Neutrophil (primary cell): ENCODE data around the gene CDIP1.

Source experiments
- H3K27ac ChIP-seq: fragments of 200-600 bp; sonication (generic); 2 replicates; pipeline ENCODE4 v1.5.1; 2016; ENCODE audit warnings: mild to moderate bottlenecking, moderate library complexity
- H3K27me3 ChIP-seq: fragments of 200-600 bp; sonication (generic); 2 replicates; pipeline ENCODE4 v1.6.0; 2016; ENCODE audit warnings: mild to moderate bottlenecking
- H3K36me3 ChIP-seq: fragments of 200-600 bp; sonication (generic); 2 replicates; pipeline ENCODE4 v1.5.1; 2017
- H3K4me1 ChIP-seq, 2 experiments: fragments of 200-600 bp in 1 of 2; sonication (generic) in 1 of 2; 1 replicate in 1 of 2; 2 replicates in 1 of 2; pipeline versions ENCODE4 v1.5.1 to v1.6.1; 2013 to 2016; ENCODE audit warnings: low read depth in 1 of 2, low read length in 1 of 2, mild to moderate bottlenecking in 1 of 2, moderate library complexity in 1 of 2; ENCODE audit not compliant: control insufficient read depth in 1 of 2, insufficient read depth in 1 of 2
- H3K4me3 ChIP-seq, 2 experiments: fragments of 200-600 bp in 1 of 2; sonication (generic) in 1 of 2; 1 replicate in 1 of 2; 2 replicates in 1 of 2; pipeline ENCODE4 v1.5.1; 2013 to 2016; ENCODE audit warnings: low read depth in 1 of 2, low read length in 1 of 2, mild to moderate bottlenecking in 1 of 2, moderate library complexity in 1 of 2
- H3K9me3 ChIP-seq: fragments of 200-600 bp; sonication (generic); 2 replicates; pipeline ENCODE4 v1.5.1; 2016
- TF ChIP-seq, protein P1 (sequence below): fragments of 200-600 bp; sonication (generic); IDR thresholded peaks from 2 replicates; pipeline ENCODE4 v1.5.1; 2016; ENCODE audit warnings: antibody characterized with exemption

The CDIP1 gene

DNA sequence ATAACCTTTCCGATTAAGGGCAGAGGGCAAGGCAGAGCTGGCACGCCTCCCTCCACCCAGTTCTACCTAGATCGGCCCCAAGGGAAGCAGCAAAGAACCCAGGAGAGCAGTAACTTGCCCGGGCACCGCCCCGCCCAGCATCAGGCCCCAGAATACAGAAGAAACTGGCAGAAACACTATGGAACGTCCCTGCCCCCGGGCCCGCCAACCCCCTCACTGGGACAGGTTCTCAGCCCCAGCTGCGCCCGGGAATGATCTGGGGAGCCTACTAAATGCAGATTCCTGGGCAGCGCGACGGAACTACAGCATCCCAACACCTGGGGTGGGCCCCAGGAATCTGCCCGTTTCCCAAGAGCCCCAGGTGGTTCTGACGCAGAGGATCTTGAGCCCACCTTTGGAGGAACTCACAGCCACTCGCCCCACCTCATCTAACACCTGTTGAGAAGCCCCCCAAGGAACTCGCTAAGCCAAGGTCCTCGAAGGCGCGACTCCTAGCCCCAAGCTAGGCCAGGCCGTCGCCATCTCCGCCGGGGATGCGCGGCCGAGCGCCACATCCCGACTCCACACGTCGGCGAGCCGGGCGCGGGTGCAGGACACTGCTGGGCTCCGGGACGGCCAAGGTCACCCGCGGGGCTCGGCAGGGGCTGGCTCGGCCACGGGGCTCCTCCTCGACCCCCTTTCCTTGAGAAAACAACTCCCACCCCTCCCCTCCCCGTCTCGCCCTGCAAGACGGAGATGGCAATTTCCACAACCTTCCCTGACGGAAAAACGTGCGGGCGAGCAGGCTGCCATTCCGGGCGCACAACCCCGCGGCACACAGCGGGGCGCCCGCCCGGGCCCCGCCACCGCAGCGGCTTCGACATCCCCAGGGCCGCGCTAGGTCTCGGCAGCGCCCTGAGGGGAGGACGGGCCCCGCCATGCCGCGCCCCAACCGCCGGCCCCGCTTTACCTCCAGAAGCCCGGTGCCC is 913 bp downstream of the CDIP1 start:
- no peaks in the 10 kb centered on the region for H3K9me3 ChIP-seq
- H3K36me3 ChIP-seq: no peaks in the 10 kb centered on the region
- H3K27me3 ChIP-seq: peaks cover 48% of the 10 kb centered on the region
- H3K27ac ChIP-seq: peak overlapping the region; percentile 78
- peak overlapping the region; percentile 68 to 81 for H3K4me3 ChIP-seq
- TF ChIP-seq, protein P1, sequence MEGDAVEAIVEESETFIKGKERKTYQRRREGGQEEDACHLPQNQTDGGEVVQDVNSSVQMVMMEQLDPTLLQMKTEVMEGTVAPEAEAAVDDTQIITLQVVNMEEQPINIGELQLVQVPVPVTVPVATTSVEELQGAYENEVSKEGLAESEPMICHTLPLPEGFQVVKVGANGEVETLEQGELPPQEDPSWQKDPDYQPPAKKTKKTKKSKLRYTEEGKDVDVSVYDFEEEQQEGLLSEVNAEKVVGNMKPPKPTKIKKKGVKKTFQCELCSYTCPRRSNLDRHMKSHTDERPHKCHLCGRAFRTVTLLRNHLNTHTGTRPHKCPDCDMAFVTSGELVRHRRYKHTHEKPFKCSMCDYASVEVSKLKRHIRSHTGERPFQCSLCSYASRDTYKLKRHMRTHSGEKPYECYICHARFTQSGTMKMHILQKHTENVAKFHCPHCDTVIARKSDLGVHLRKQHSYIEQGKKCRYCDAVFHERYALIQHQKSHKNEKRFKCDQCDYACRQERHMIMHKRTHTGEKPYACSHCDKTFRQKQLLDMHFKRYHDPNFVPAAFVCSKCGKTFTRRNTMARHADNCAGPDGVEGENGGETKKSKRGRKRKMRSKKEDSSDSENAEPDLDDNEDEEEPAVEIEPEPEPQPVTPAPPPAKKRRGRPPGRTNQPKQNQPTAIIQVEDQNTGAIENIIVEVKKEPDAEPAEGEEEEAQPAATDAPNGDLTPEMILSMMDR: no peak
- H3K4me1 ChIP-seq: peaks cover 6 to 16% of the 10 kb centered on the region in 2 experiments

DNA sequence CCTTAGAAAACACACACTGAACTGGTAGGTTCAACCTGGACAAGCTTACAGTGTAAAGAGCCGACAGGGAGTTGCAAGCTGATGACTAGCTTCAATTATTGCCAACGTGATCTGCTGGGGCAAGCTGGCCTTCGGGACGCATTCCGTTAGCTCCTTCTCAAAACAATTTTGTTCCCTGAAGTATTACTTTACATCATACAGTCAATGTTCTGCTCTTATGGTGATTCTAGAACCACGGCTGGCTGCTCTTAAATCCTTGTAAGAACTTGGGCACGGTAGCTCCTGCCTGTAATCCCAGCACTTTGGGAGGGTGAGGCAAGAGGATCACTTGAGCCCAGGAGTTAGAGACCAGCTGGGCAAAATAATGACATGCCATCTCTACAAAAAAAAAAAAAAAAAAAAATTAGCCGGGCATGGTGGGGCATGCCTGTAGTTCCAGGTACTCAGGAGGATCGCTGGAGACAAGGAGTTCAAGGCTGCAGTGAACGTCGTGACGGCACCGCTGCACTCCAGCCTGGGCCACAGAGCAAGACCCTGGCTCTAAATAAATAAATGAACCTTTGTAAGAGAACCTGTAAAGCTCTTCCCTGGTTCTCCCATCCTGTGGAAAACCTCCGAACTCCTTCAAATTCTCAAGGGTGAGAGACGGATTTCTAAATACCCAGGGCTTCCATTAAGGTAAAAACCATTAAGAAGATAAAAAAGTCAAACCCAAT is 2.0 kb downstream of the CDIP1 start:
- TF ChIP-seq, protein P1: no peak
- H3K9me3 ChIP-seq: no peaks in the 10 kb centered on the region
- H3K36me3 ChIP-seq: no peaks in the 10 kb centered on the region
- no peak overlapping the region for H3K27ac ChIP-seq
- peaks cover 6 to 16% of the 10 kb centered on the region in 2 experiments for H3K4me1 ChIP-seq
- H3K27me3 ChIP-seq: peaks cover 48% of the 10 kb centered on the region
- no peak overlapping the region for H3K4me3 ChIP-seq

DNA sequence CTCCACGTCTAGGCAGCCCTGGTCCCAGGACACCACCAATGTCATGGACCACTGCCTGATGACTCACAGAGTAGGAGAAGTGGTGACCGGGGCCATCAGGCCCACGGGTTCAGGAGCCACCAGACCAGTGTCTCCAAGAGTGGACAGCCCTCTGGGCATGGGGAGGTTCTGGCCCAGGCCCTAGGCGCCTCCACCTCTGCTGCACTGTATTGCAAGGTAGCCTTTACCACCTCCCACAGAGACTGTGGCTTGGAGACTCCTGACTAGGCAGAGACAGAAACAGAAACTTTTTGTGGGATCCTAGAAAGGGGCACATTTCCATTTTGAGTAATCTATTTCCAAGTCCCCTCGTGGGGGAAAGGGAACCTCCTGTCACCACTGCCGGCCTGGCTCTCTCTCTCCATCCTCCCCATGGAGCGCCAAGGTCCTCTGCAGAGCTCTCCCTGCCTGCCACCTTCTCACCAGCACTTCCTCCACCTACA is 2.9 kb downstream of the CDIP1 start:
- H3K36me3 ChIP-seq: no peaks in the 10 kb centered on the region
- no peak overlapping the region for H3K27ac ChIP-seq
- TF ChIP-seq, protein P1: no peak
- H3K27me3 ChIP-seq: peaks cover 48% of the 10 kb centered on the region
- no peaks in the 10 kb centered on the region for H3K9me3 ChIP-seq
- peaks cover 6 to 16% of the 10 kb centered on the region in 2 experiments for H3K4me1 ChIP-seq
- H3K4me3 ChIP-seq: no peak overlapping the region

DNA sequence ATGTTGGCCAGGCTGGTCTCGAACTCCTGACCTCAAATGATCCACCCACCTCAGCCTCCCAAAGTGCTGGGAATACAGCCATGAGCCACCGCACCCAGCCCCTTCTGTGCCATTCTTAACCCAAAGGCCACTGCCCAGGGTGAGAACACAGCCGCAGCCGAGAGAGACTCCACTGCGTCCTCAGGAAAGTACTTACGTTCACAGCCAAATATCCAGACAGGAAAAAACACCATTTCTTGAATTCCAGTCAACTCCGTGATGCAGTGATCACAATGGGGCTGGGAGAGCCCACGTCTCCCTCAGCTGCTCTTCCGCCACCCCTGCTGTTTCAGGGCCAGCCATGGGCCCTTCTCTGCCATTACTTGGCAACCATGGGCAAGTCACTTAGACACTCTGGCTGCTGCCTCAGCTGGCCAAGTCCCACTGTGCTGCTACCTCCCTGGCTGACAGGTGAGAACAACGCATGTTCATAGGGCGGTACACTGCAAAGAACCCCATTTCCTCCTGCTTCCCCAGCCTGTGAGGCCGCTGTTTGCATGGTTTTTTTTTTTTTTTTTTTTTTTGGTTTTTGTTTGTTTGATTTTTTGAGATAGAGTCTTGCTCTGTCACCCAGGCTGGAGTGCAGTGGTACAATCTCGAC is 4.3 kb downstream of the CDIP1 start:
- TF ChIP-seq, protein P1: no peak
- Histone ChIP-seq H3K4me1 (peaks cover 6 to 16% of the 10 kb centered on the region in 2 experiments), H3K36me3 (no peaks in the 10 kb centered on the region), H3K27me3 (peaks cover 36% of the 10 kb centered on the region), H3K27ac (no peak overlapping the region), H3K4me3 (no peak overlapping the region), H3K9me3 (no peaks in the 10 kb centered on the region)

DNA sequence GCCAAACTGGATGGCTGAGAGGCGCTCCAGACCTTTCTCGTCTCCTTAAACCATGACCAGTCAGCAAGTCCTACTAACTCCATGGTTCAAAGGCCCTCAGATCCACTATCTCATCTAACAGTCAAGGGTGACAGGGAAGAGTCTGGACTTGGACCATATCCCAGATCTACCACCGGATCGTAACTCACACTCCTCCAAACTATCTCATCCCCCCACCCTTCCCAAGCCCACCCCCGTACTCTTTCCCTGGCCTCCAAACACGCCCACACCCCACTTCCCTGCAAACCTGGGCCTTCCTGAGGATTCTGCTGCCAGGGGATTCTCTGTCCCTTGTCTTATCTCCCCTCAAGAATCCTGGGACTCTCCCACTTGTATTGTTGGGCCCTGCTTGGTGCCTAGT is 5.1 kb downstream of the CDIP1 start:
- TF ChIP-seq, protein P1: no peak
- Histone ChIP-seq H3K27ac (no peak overlapping the region), H3K4me1 (peaks cover 6 to 11% of the 10 kb centered on the region in 2 experiments), H3K4me3 (no peak overlapping the region), H3K9me3 (no peaks in the 10 kb centered on the region), H3K36me3 (no peaks in the 10 kb centered on the region), H3K27me3 (peaks cover 29% of the 10 kb centered on the region)
